GM23338 (cell line): ENCODE data around the gene ERI3. TPM values are rescaled to one million over a fixed set of nuclear protein-coding genes. Genes with fewer than 3 reads are reported as not detected.

Experiments
- ATAC-seq: fragments of 200-7000 bp; cut with Tn5 transposase; 3 replicates; pipeline ENCODE4 v1.9.1; 2020
- DNase-seq: peaks from one replicate; pipeline ENCODE4 v3.0.0-alpha.2; 2015; ENCODE audit warnings: low spot score
- H2AFZ ChIP-seq: fragments of 200-600 bp; sonication (generic); 2 replicates; pipeline ENCODE4 v1.8.0; 2016; ENCODE audit warnings: antibody characterized with exemption, mild to moderate bottlenecking, moderate library complexity
- H3F3A ChIP-seq: fragments of 200-600 bp; sonication (generic); replicated peaks from 2 replicates; pipeline ENCODE4 v1.8.0; 2017; ENCODE audit warnings: antibody characterized with exemption, mixed run types, low read depth
- H3K27ac ChIP-seq: fragments of 200-600 bp; sonication (generic); 2 replicates; pipeline ENCODE4 v1.6.1; 2016; ENCODE audit warnings: low read depth
- H3K27me3 ChIP-seq: fragments of 200-600 bp; sonication (generic); 2 replicates; pipeline ENCODE4 v1.8.0; 2016; ENCODE audit warnings: mild to moderate bottlenecking, mixed run types, moderate library complexity; ENCODE audit not compliant: insufficient read depth
- H3K36me3 ChIP-seq: fragments of 200-600 bp; sonication (generic); 2 replicates; pipeline ENCODE4 v1.8.0; 2016; ENCODE audit warnings: mild to moderate bottlenecking; ENCODE audit not compliant: insufficient read depth
- H3K4me1 ChIP-seq: fragments of 200-600 bp; sonication (generic); 2 replicates; pipeline ENCODE4 v1.8.0; 2016; ENCODE audit warnings: mild to moderate bottlenecking, moderate library complexity; ENCODE audit not compliant: insufficient read depth
- H3K4me2 ChIP-seq: fragments of 200-600 bp; sonication (generic); 2 replicates; pipeline ENCODE4 v1.7.1; 2017; ENCODE audit warnings: mixed run types
- H3K4me3 ChIP-seq: fragments of 200-600 bp; sonication (generic); 2 replicates; pipeline ENCODE4 v1.6.1; 2016; ENCODE audit warnings: mixed run types
- H3K79me2 ChIP-seq: fragments of 200-600 bp; sonication (generic); replicated peaks from 2 replicates; pipeline ENCODE4 v1.8.0; 2017; ENCODE audit warnings: mild to moderate bottlenecking; ENCODE audit not compliant: insufficient read depth
- H3K9me2 ChIP-seq: fragments of 200-600 bp; sonication (generic); 2 replicates; pipeline ENCODE4 v1.8.0; 2017; ENCODE audit not compliant: insufficient read depth
- H4K20me1 ChIP-seq: fragments of 200-600 bp; sonication (generic); replicated peaks from 2 replicates; pipeline ENCODE4 v1.8.0; 2017; ENCODE audit warnings: mild to moderate bottlenecking; ENCODE audit not compliant: insufficient read depth
- H3K27ac Mint-ChIP-seq: 2 replicates; pipeline ENCODE4 v1.8.0; 2020; ENCODE audit warnings: inconsistent platforms, mild to moderate bottlenecking, moderate library complexity, mixed read lengths
- H3K27me3 Mint-ChIP-seq: 3 replicates; pipeline ENCODE4 v1.8.0; 2022; ENCODE audit warnings: low read depth, mild to moderate bottlenecking, moderate library complexity, mixed read lengths, inconsistent platforms; ENCODE audit not compliant: insufficient read depth, poor library complexity
- H3K36me3 Mint-ChIP-seq: 3 replicates; pipeline ENCODE4 v1.8.0; 2021; ENCODE audit warnings: low read depth, mild to moderate bottlenecking, inconsistent platforms, moderate library complexity, mixed read lengths
- H3K4me1 Mint-ChIP-seq: 3 replicates; pipeline ENCODE4 v1.8.0; 2020; ENCODE audit warnings: mild to moderate bottlenecking, inconsistent platforms, mixed read lengths
- H3K4me3 Mint-ChIP-seq: 3 replicates; pipeline ENCODE4 v1.8.0; 2021; ENCODE audit warnings: moderate library complexity, mild to moderate bottlenecking, inconsistent platforms, mixed read lengths
- H3K9me3 Mint-ChIP-seq: 3 replicates; pipeline ENCODE4 v1.8.0; 2020; ENCODE audit warnings: moderate library complexity, mild to moderate bottlenecking, inconsistent platforms, mixed read lengths
- CREB1 ChIP-seq: fragments of 250-450 bp; sonication (Bioruptor Pico); IDR thresholded peaks from 2 replicates; pipeline ENCODE4 v1.5.0; 2020; ENCODE audit warnings: low read depth, mild to moderate bottlenecking, moderate library complexity
- JUNB ChIP-seq: IDR thresholded peaks from one replicate; pipeline ENCODE4 v1.6.1; 2016; ENCODE audit warnings: antibody characterized with exemption; ENCODE audit not compliant: unreplicated experiment
- POLR2AphosphoS5 ChIP-seq: IDR thresholded peaks from 2 replicates; pipeline ENCODE4 v1.6.1; 2016; ENCODE audit warnings: antibody characterized with exemption, low read depth
- polyA plus RNA-seq: library from polyadenylated mRNA; unstranded; fragments of >200 nt; fragmentation: Nextera tagmentation; extraction: Ambion mirVana; gene quantifications from 2 replicates; pipeline ENCODE4 v1.2.1, GENCODE V29; 2016
- total RNA-seq: library from RNA; depleted of rRNA; stranded (reverse); fragments of >200 nt; shearing (Covaris generic); gene quantifications from 2 replicates; pipeline ENCODE4 v1.2.3, GENCODE V29; 2014
- TF ChIP-seq, protein P1 (sequence below): fragments of 250-450 bp; sonication (Bioruptor Pico); IDR thresholded peaks from 2 replicates; pipeline ENCODE4 v1.5.0; 2020; ENCODE audit warnings: mild to moderate bottlenecking, moderate library complexity
- TF ChIP-seq, protein P2 (sequence below): IDR thresholded peaks from 2 replicates; pipeline ENCODE4 v1.6.1; 2016; ENCODE audit warnings: antibody characterized with exemption

The ERI3 gene
- total and polyA plus RNA-seq, 2 experiments from 2014 or later, result 63.0 to 70.1 TPM

DNA sequence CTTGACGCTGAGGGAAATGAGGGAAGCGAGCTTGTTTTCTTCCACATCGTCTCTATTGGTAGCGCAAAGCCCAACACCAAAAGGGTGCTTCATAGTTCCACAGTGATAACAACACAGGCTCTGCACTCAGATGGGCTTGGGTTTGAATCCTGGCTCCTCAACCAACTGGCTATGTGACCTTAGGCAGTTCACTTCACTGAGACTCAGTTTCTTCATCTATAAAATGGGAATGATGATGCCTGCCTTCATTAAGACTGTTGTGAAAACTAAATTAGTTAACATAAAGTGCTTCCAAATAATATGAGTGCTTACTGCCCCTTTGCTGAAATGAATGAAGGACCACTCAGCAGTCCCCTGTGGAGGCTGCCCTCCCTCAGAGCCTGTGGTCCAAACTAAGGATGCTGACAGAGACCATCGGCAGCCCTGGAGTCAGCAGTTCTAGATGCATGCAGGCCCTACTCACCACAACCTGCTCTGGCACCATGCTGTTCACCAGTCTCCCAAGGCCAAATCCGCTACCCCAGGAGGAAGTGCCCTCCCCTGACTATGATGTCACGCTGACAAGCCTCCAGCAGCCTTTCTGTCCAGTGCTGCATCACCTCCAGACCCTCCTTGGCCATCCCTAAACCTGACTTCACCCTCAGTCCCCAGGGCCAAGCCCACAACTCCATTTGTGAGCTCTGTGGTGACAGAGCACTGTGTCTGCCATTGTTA is 111.1 kb downstream of the ERI3 start (continued):
- TF ChIP-seq, protein P1, sequence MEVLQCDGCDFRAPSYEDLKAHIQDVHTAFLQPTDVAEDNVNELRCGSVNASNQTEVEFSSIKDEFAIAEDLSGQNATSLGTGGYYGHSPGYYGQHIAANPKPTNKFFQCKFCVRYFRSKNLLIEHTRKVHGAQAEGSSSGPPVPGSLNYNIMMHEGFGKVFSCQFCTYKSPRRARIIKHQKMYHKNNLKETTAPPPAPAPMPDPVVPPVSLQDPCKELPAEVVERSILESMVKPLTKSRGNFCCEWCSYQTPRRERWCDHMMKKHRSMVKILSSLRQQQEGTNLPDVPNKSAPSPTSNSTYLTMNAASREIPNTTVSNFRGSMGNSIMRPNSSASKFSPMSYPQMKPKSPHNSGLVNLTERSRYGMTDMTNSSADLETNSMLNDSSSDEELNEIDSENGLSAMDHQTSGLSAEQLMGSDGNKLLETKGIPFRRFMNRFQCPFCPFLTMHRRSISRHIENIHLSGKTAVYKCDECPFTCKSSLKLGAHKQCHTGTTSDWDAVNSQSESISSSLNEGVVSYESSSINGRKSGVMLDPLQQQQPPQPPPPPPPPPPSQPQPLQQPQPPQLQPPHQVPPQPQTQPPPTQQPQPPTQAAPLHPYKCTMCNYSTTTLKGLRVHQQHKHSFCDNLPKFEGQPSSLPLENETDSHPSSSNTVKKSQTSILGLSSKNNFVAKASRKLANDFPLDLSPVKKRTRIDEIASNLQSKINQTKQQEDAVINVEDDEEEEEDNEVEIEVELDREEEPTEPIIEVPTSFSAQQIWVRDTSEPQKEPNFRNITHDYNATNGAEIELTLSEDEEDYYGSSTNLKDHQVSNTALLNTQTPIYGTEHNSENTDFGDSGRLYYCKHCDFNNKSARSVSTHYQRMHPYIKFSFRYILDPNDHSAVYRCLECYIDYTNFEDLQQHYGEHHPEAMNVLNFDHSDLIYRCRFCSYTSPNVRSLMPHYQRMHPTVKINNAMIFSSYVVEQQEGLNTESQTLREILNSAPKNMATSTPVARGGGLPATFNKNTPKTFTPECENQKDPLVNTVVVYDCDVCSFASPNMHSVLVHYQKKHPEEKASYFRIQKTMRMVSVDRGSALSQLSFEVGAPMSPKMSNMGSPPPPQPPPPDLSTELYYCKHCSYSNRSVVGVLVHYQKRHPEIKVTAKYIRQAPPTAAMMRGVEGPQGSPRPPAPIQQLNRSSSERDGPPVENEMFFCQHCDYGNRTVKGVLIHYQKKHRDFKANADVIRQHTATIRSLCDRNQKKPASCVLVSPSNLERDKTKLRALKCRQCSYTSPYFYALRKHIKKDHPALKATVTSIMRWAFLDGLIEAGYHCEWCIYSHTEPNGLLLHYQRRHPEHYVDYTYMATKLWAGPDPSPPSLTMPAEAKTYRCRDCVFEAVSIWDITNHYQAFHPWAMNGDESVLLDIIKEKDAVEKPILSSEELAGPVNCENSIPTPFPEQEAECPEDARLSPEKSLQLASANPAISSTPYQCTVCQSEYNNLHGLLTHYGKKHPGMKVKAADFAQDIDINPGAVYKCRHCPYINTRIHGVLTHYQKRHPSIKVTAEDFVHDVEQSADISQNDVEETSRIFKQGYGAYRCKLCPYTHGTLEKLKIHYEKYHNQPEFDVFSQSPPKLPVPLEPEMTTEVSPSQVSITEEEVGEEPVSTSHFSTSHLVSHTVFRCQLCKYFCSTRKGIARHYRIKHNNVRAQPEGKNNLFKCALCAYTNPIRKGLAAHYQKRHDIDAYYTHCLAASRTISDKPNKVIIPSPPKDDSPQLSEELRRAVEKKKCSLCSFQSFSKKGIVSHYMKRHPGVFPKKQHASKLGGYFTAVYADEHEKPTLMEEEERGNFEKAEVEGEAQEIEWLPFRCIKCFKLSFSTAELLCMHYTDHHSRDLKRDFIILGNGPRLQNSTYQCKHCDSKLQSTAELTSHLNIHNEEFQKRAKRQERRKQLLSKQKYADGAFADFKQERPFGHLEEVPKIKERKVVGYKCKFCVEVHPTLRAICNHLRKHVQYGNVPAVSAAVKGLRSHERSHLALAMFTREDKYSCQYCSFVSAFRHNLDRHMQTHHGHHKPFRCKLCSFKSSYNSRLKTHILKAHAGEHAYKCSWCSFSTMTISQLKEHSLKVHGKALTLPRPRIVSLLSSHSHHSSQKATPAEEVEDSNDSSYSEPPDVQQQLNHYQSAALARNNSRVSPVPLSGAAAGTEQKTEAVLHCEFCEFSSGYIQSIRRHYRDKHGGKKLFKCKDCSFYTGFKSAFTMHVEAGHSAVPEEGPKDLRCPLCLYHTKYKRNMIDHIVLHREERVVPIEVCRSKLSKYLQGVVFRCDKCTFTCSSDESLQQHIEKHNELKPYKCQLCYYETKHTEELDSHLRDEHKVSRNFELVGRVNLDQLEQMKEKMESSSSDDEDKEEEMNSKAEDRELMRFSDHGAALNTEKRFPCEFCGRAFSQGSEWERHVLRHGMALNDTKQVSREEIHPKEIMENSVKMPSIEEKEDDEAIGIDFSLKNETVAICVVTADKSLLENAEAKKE (CRISPR knock-in tag), result no peak

DNA sequence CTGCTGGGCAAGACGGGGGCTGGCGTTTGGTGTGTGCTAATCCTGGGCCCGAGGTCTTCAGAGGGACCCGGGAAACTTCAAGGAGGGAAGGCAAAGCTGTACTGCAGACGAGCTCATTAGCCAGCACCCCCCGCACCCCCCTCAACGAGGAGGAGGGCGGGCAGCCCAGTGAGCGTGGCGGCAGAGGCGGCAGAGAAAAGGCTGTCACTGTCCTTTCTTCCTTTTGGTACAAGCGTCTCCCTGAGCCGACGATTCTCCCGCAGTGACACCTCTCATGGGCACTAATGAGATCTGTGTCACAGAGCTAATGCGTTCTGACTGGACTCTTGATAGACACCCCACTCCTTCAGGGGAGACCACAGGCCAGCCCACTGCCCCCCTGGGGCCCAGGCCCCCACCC is 112.3 kb downstream of the ERI3 start:
- Histone ChIP-seq H3K36me3 (no peaks in the 10 kb centered on the region), H3K4me3 (no peak overlapping the region), H3K79me2 (no peaks in the 10 kb centered on the region), H3K4me1 (peaks cover 9% of the 10 kb centered on the region; the same call in 1 of the 2 replicates), H2AFZ (no peak overlapping the region), H3K27ac (no peak overlapping the region), H3F3A (no peaks in the 10 kb centered on the region), H3K9me2 (no peaks in the 10 kb centered on the region), H3K27me3 (no peaks in the 10 kb centered on the region), H3K4me2 (no peak overlapping the region), H4K20me1 (0 out of 2 replicates have a peak, but pooled peaks cover 2% of the 10 kb centered on the region)
- no peak for DNase-seq
- H3K27me3 Mint-ChIP-seq, result peaks cover 10% of the 10 kb centered on the region
- no peak overlapping the region for H3K27ac Mint-ChIP-seq
- TF ChIP-seq JUNB (no peak), POLR2AphosphoS5 (no peak), CREB1 (CRISPR knock-in tag) (no peak)
- TF ChIP-seq, protein P2, sequence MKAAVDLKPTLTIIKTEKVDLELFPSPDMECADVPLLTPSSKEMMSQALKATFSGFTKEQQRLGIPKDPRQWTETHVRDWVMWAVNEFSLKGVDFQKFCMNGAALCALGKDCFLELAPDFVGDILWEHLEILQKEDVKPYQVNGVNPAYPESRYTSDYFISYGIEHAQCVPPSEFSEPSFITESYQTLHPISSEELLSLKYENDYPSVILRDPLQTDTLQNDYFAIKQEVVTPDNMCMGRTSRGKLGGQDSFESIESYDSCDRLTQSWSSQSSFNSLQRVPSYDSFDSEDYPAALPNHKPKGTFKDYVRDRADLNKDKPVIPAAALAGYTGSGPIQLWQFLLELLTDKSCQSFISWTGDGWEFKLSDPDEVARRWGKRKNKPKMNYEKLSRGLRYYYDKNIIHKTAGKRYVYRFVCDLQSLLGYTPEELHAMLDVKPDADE, result no peak
- no peak overlapping the region for H3K4me3 Mint-ChIP-seq
- H3K4me1 Mint-ChIP-seq, result peaks cover 29% of the 10 kb centered on the region
- H3K36me3 Mint-ChIP-seq, result peaks cover 6% of the 10 kb centered on the region; the same call in 2 of the 3 replicates
- no peak for ATAC-seq
- H3K9me3 Mint-ChIP-seq, result no peaks in the 10 kb centered on the region
